Embryonic facial prominence (tissue), 1 donor: ENCODE results near the gene GSTM5.
"Not testable (repeated sequence)": the region's sequence is repeated elsewhere in the genome, so short reads cannot be mapped to it uniquely, and the experiment has no call there.

Experiments used
- DNase-seq: peaks from one replicate; pipeline ENCODE4 v3.0.0-alpha.2; 2016; ENCODE audit errors: extremely low spot score

Gene GSTM5

GRCh38 chr1:109711593-109712320 is at the start of gene GSTM5:
GSTM5 (plus strand) TSS chr1:109712251; CDS start chr1:109712313, 62 bp downstream.
- DNase-seq, result not testable (repeated sequence)

DNA sequence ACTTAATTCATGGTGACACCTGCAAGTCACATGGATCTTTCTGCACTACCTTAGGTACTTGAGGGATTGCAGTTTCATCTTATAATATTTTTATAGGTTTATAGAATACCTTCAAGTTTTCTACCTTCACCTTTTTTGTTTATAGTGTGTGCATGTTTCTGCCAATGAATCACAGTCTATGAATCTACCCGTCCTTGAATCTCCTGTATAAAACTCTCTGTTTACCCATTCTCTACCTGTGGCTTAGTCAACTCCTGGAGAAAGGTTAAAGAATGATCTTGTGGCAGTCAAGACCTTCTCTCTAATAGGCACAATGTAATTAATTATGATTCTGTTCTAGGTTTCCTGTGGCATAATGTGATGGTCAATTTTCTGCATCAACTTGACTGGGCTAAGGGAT is 47.4 kb upstream of the GSTM5 start:
- DNase-seq, result no peak

GRCh38 chr1:109667452-109668122 is 44.5 kb upstream of the GSTM5 start, which contains the start of gene GSTM2:
GSTM2 (plus strand) TSS chr1:109668057; CDS start chr1:109668116, 59 bp downstream.
- DNase-seq, result peak; percentile 82

DNA sequence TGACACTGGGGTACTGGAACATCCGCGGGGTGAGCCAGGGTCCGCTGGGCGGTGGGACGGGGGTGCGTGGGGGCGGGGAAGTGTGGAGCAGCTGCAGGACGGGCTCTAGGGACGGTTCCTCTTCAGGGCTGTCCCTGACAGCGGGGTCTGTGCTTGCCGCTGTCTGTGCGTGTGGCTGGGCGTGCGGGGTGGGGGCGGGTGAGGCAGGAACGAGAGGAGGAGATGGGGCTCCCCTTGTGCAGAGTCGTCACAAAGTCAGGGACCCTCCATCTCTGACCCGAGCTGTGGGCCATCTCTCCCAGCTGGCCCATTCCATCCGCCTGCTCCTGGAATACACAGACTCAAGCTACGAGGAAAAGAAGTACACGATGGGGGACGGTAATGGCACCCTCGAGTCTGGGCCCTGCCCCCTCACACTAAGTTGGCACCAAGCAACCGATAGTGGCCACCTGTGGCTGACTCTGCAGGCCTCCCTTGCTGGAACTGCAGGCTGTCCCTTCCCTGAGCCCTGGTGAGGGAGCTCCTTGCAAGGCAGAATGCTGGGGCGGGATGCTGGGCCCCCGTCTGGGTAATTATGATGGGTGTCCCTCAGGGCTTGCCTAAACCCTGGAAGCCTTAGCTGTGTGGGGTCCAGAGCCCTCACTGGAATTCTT is 43.8 kb upstream of the GSTM5 start:
- no peak for DNase-seq

GRCh38 chr1:109669246-109669948 is 42.7 kb upstream of the GSTM5 start:
- DNase-seq, result no peak

DNA sequence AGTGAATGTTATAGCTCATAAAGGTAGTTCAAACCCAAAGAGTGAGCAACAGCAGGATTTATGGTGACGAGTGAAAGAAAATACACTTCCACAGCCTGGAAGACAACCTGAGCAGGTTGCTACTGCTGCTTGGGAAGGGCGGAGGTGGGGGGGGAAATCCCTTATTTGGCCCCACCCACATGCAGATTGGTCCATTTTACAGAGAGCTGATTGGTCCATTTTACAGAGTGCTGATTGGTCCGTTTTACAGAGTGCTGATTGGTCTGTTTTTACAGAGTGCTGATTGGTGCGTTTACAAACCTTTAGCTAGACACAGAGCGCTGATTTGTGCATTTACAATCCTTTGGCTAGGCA is 42.1 kb upstream of the GSTM5 start:
- DNase-seq, result not testable (repeated sequence)

GRCh38 chr1:109671067-109671466 is 41.0 kb upstream of the GSTM5 start:
- no peak for DNase-seq

DNA sequence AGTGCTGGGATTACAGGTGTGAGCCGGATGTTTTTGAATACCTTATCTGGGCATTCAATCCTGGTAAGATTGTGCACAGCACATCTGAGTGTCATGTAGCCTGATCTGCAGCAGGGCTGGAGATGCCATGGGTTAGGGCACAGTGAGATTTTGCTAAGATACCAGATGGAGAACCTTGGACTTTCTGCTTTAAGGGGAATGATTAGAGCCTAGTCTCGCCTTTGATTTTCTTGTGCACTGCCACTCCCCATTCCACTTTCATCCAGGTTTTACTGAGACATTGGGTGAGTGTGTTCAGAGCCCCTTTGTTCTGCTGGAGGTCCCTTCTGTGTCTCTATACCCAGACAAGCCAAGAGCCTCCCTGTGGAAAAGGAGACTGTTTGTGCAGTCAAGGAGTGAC is 38.2 kb upstream of the GSTM5 start:
- not testable (repeated sequence) for DNase-seq

GRCh38 chr1:109676683-109677381 is 35.2 kb upstream of the GSTM5 start:
- DNase-seq, result not testable (repeated sequence)

GRCh38 chr1:109677459-109677858 is 34.6 kb upstream of the GSTM5 start:
- DNase-seq, result no peak

DNA sequence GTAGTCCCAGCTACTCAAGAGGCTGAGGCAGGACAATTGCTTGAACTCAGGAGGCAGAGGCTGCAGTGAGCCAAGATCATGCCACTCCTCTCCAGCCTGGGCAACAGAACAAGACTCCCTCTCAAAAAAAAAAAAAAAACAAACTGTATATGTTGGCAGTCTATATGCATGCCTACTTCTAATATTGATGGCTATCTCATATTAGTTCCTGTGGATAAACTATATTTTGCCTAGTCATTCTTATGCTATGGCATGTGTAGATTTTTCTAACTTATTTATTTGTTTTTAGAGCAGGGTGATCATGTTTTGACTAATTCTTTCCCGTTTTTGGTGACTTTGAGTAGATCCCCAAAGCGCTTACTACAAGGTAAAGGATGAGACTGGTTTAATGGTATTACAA is 33.4 kb upstream of the GSTM5 start:
- DNase-seq, result not testable (repeated sequence)

DNA sequence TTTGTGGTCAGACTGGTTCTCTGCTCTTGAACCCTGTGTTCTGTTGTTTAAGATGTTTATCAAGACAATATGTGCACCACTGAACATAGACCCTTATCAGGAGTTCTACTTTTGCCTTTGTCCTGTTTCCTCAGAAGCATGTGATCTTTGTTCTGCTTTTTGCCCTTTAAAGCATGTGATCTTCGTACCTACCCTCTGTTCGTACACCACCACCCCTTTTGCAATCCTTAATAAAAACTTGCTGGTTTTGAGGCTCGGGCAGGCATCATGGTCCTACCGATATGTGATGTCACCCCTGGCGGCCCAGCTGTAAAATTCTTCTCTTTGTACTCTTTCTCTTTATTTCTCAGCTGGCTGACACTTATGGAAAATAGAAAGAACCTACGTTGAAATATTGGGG is 27.3 kb upstream of the GSTM5 start:
- not testable (repeated sequence) for DNase-seq

GRCh38 chr1:109685399-109685798 is 26.7 kb upstream of the GSTM5 start:
- not testable (repeated sequence) for DNase-seq

DNA sequence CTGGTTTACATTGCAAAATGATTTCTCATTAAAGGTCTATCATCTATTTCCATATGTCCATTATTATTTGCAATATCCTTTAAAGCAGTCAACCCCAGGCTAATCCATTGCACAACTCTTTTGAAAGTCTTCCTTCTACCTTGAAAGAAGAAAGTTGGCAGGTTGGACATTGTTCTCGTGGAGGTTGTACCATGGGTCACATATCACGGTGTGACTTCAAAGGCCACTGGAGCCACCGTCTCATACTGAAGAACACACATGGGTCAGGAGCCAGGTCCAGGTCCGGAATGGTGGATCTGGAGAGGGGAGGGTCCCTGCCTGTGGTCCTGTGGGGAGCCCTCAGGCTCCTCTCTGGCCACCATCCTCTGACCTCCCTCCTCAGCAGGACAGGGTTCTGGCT is 26.2 kb upstream of the GSTM5 start:
- DNase-seq, result not testable (repeated sequence)

DNA sequence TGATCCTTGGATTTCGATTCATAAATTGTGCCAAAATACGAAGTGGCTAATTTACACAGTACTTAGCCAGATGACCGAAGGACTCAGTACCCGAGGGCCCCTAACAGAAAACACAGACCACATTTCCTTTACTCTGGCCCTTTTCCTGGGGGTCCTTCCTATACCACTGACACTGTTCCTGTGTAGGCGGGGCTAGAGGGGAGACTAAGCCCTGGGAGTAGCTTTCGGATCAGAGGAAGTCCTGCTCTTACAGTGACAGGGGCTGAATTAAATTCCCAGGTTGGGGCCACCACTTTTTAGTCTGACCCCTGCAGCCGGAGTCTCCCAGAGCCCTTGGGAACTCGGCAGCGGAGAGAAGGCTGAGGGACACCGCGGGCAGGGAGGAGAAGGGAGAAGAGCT is 24.9 kb upstream of the GSTM5 start:
- DNase-seq, result not testable (repeated sequence)

GRCh38 chr1:109687641-109688499 is 24.2 kb upstream of the GSTM5 start, which contains the start of gene GSTM1:
GSTM1 (plus strand) TSS chr1:109687817; CDS start chr1:109687874, 57 bp downstream.
- DNase-seq, result peak; percentile 18

DNA sequence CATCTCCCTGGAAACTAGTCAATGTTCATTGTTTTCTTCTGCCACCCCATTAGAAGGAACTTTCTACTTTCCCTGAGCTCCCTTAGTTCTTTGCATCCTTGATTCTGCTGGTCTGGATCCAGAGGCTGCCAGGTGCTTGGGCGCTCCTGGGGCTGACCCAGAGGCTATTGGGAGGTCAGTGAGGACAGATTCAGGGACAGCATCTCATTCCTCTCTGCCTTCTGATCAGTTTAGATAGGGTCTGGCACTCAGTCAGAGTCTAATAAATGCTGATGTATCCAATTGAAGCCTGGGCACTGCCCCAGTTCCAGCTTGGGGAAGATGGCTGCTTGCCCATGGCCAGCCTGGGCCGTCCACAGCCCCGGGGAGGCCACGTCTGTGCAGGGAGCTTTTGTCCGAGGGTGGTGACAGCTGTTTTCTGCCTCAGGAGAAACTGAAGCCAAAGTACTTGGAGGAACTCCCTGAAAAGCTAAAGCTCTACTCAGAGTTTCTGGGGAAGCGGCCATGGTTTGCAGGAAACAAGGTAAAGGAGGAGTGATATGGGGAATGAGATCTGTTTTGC is 22.1 kb upstream of the GSTM5 start:
- DNase-seq, result no peak

DNA sequence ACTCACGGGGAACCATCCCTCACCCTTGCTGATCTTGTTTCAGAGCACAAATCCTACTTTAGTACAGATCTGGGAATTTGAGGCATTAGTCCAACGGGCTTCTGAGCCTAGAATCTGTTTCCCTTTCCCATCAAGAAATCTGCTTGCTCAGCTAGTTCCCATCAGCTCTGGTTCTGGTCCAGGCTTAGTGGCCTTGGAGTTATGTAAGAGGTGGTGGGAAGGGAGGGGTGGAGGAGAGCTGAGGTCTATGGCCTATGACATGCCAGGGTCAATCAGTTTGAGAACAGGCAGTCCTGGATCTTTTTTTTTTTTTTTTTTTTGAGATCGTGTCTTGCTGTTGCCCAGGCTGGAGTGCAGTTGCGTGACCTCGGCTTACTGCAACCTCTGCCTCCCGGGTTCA is 20.3 kb upstream of the GSTM5 start:
- no peak for DNase-seq

DNA sequence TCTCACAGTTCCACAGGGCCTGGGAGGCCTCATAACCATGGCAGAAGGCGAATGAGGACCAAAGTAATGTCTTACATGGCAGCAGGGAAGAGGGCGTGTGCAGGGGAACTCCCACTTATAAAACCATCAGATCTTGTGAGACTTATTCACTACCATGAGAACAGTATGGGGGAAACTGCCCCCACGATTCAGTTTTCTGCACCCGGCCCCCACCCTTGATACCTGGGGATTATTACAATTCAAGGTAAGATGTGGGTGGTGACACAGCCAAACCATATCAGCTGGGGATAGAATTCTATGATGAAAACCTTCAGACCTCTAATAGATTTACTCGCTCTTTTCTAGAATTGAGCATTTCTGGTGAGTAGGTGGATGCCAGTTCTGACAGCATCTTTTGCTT is 17.7 kb upstream of the GSTM5 start:
- DNase-seq, result not testable (repeated sequence)

- DNase-seq, result not testable (repeated sequence)
Observed at GRCh38 chr1:109695138-109695537, 16.9 kb upstream of the GSTM5 start.
